Measurements from ENCODE around the gene CGB5.

The CGB5 gene

DNA sequence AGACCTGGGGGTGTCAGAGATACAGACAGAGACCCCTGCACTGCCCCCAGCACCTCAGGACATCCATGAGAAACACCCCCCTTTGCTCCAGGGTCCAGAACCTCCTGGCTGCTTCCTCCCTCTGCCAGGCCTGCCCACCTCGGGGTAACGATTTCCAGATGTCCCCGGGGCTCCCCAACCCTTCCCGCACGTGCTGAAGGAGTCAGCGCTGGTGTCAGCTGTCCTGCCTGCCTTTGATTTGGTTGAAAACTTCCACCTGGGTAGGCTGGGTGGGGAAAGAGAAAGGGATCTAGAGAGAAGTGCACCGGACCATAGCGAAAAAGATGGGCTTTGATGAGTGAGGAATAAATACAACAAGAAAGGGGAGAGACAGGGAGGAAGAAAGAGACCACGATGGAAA is 15.4 kb downstream of the CGB5 start:
- DNase-seq = no peak

DNA sequence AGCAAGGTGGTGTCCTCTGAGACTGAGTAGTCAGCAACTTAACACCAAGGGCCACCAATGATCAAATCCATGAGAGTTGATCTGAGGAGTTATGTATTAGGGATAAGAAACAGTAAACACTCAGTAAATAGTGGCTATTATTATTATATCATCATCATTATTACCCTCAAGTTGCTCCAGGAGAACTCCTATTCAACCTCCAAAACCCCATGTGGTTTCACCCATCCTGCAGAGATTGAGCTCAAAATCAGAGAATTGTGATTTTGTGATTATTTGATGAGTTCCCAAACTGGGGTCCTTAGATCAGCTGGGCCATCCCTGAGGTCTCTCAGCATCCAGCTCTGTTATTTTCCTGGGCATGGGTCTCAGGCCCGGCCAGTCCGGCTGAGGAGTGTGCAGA is 17.4 kb downstream of the CGB5 start:
- no peak for DNase-seq

DNA sequence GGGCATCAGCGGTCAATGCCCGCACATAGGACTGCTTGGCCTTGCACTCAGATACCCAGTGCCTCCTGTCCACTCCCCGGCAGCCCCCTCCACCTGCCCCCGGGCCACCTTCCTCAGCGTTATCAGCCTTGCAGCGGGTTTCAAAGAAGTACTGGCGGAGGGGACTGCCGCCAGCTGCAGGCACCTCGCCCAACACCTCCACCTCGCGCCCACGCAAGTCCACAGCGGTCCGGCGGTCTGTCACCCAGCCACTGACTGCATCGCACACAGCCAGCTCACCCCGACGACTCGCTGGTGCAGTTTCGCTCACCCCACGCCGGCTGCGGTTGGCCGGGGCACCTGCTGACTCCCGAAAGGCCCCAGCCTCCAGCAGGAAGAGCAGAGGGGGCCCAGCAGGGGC is 17.8 kb downstream of the CGB5 start:
- DNase-seq = no peak

GRCh38 chr19:49064029-49064629 is 20.5 kb downstream of the CGB5 start:
- no peak for DNase-seq

DNA sequence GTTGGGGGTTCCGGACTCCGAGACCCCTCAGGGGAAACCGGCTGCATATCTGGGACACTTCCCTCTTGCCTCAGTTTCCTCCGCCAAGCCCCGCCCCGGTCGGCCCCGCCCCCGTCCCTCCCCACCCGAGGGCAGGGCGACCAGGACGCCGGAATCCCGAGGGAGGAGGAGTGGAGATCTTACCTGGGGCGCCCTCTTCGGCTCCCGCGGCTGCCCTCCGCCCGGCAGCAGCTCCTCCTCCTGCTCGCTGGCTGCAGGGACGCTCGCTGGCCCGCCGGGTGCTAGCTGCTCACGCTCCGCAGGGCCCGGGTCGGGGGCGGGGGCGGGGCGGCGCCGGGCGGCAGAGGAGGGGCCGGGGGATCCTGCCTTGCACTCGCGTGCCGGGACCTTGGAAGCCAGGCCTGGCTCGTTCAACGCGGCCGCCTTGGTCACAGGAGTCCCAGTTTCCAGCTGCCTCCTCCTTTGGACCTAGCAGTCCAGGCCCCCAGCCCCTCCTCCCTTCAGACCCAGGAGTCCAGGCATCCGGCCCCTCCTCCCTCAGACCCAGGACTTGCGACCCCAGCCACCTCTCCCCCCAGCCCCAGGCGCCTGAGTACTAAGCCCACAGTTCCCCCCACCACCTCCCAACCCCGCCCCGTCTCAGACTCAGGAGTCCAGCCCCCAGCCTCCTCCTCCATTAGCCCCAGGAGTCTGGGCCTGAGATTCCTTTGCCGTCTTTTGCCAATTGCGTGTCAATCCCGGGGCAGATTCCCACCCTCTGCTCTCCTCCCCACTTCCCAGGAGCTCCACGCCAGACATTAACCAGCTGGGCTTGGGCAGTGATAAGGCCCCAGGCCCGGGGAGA is 21.3 kb downstream of the CGB5 start, which contains the start of gene NTF4:
NTF4 (minus strand) TSS at position 51 of the 844 bp plus-strand sequence. CDS start 2,821 bp downstream, outside the sequence.
- no peak for DNase-seq

- DNase-seq = no peak
Measured at GRCh38 chr19:49065905-49066512, 22.4 kb downstream of the CGB5 start.

GRCh38 chr19:49067554-49067953 is 23.9 kb downstream of the CGB5 start:
- DNase-seq = no peak

DNA sequence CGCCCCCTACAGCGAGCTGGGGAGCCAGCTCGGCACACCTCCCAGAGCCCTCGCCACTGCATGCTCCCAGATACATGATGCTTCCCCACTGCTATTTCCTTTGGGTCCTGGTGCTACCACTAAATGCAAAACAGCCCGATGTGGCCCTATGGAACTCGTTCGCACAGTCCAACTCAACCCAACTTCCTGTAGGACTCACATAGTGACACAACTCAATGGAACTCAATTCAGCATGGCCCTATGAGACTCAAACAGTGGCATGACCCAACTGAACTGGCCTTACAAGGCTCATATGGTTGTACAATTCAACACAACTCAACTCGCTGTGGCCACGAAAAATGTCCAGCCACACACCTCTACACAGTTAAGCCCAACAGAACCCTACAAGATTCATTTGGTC is 25.4 kb downstream of the CGB5 start:
- no peak for DNase-seq

- no peak for DNase-seq
Measured at GRCh38 chr19:49070416-49070815, 26.8 kb downstream of the CGB5 start.

DNA sequence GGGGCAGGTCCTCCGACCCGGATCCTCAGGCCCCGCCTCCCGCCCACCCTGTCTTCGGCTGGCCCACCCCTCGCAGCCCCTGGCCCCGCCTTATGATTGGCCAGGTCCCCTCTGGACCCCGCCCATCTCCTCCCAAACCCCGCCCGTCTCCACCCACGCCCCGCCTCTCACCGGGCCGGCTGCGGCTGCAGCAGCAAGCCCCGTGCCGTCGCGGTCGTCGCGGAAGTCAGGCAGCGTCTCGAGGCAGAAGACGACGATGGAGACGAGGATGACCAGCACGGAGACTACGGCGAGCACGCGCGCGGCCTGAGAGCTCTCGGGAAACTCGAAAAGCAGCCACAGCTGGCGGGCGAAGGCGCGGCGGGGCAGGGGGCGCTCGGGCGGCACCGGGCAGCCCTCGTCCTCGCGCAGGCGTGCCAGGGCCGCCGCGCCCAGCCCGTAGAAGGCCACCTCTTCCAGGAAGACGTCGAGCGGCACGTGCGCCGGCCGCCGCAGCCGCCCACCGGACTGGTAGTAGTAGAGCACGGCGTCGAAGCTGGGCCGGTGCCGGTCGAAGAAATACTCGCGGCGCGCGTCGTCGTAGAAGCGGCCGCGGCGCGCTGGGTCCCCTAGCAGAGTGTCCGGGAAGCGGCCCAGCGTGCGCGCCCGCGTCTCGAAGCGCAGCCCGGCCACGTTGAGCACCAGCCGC is 28.4 kb downstream of the CGB5 start:
- peak; percentile 9 for DNase-seq

DNA sequence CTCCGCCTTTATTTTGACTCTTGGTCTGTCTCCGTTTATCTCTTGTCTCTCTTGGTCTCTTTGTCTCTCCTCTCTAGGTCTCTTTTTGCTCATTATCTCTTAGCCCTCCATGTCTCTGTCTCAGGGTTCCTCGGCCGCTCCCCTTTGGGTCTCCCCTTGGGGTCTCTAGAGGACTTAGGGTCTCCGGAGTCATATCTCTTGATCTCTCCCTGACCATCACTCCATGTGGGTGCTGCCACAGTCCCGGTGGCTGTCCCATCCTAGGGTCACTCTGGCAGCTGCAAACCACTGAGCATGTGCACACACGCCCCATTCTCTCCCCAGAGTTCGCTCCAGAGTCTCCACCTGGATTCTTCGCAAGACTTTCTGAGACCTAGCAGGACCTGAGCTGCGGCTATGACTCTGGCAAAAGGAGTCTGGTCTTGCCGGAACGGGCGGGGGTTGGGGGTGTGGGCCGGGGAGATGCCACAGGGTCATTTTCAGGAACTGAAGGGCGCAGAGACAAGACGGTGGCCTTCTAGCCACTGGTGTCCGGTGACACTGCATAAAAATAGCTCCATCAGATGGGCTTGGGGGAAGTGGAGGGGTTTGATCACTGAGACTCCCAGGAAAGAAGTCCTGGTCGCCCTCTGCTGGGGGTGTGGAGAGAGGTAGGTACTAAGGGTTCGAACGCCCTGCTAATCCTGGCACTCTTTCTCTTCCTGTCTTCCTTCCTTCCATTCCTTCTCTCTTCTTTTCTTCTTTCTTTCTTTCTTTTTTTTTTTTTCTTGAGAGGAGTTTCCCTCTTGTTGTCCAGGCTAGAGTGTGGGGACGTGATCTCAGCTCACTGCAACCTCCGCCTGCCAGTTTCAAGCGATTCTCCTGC is 30.1 kb downstream of the CGB5 start:
- DNase-seq = no peak

DNA sequence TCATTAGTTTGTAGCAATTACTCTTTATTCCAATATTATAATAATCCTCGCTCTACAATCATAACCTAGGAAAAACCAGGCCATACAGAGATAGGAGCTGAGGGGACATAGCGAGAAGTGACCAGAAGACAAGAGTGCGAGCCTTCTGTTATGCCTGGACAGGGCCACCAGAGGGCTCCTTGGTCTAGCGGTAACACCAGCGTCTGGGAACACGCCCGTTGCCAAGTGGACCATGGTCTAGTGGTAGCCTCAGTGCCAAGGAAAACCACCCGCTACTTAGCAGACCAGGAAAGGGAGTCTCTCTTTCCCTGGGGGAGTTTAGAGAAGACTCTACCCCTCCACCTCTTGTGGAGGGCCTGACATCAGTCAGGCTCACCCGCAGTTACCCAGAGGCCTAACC is 31.2 kb downstream of the CGB5 start:
- peak; percentile 50 for DNase-seq

- no peak for DNase-seq
Measured at GRCh38 chr19:49080392-49080791, 36.7 kb downstream of the CGB5 start.

- DNase-seq = no peak
Measured at GRCh38 chr19:49081273-49081672, 37.6 kb downstream of the CGB5 start.

DNA sequence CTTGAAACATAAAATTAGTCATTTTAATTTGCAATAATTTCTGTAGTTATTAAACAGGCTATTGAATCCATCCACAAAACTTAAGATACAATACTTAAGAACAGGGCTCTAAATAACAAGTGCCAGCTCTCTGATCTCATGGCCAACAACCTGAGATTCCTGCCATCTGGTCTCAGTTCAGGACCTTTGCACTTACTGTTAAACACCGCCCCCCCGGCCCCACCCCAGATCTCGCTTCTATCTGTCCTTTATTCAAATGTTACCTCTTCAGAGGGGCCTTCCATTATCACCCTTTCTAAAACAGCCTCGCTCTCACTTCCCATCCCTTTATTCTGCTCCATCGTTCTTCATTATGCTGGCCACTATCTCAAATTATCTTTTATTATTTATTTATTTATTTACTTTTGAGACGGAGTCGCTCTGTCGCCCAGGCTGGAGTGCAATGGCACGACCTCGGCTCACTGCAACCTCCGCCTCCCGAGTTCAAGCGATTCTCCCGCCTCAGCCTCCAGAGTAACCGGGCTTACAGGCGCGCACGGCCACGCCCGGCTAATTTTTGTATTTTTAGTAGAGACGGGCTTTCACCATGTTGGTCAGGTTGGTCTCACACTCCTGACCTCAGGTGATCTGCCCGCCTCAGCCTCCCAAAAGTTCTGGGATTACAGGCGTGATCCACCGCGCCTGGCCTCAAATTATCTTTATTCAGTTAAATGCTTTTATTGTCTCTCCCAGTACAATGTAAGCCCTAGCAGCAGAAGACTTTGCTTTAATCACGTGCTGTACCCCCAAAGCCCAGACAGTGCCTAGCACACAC is 40.8 kb downstream of the CGB5 start:
- DNase-seq = no peak

DNA sequence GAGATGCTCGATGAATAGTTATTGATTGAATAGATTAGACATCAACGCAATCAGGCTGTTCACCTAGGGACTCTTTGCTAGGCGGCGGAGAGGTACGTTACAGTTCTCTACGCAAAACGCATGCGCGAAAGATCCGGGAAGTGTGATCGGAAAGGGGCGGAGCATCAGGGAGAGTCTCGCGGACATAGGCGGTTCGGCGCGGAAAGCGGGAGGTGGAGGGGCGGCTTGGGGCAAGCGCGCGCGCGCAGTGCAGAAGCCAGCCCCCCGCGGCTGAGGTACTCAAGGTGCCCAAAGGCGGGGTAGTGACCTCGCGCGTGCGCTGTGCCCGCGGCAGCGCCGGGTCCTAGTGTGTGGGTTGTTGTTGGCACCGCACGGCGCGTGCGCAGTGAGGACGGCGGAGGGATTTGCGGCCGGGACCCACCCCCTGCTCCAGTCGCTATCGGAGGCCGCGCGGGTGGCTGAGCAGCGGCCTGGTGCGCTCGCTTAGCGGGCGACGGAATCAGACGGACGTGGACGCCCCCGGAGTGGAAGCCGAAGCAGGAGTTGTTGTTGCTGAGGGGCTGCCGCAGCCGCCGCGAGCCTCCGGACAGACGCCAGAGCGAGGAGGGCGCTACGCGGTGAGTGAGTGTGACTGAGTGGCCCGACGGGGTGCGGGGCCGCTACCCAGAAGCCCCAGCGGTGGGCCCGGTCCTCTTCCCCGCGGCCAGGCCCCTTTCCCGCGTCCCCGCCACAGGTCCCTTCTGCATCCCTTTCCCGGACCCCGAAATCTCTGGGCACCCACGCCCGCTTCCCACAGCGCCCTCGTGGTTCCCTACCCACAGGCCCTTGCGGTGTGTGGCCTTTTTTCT is 41.6 kb downstream of the CGB5 start, which contains the start of gene SNRNP70:
SNRNP70 (plus strand) TSS at position 432 of the 848 bp plus-strand sequence. CDS start 964 bp downstream, outside the sequence.
- DNase-seq = peak; percentile 98

DNA sequence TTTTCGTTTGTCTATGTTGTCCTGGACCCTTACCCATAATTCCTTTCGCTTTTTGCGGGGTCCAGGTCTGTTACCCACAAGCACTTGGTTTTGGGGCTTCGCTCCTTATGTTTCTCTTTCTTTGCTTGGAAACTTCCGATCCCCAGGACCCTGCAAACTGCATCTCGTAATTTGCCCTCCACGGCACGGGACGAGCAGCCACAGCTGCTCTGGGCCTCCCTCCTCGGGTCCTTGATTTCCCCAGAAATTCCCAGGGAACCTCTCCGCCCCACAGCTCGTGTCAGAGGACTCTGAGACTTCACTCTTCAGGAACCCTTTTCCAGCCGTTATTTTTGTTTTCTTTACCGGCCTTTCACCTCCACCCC is 42.2 kb downstream of the CGB5 start:
- DNase-seq = no peak

- no peak for DNase-seq
Measured at GRCh38 chr19:49086296-49086695, 42.6 kb downstream of the CGB5 start.

GRCh38 chr19:49091391-49092038 is 47.9 kb downstream of the CGB5 start:
- no peak for DNase-seq

- no peak for DNase-seq
Measured at GRCh38 chr19:49092686-49093085, 49.0 kb downstream of the CGB5 start.
